GM18519 (cell line): ENCODE results near the gene CMIP.
"Not testable (repeated sequence)": the region's sequence is repeated elsewhere in the genome, so short reads cannot be mapped to it uniquely, and the experiment has no call there.

ENCODE experiments used
- ATAC-seq: cut with Tn5 transposase; IDR thresholded peaks from one replicate; pipeline ENCODE4 v1.9.1; 2021; ENCODE audit warnings: mild to moderate bottlenecking, moderate library complexity; ENCODE audit not compliant: unreplicated experiment, low FRiP score

The CMIP gene

DNA sequence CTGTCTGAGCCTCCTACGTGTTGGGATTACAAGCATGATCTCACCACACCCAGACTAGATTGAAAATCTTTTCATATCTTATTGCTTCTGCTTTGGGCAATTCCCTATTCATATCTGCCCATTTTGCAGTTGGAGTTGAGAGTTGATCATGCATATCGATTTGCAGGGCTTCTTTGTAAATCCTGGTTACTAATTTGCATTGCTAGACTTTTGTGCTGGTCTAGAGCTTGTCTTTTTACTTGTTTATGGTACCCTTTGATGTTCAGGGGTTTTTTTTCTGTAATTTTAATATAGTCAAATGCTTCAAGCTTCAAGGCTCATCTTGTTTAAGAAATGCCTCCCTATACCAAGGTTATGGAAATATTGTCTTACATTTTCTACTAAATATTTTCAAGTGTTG, 23.5 kb upstream of the CMIP start:
- ATAC-seq = no peak

DNA sequence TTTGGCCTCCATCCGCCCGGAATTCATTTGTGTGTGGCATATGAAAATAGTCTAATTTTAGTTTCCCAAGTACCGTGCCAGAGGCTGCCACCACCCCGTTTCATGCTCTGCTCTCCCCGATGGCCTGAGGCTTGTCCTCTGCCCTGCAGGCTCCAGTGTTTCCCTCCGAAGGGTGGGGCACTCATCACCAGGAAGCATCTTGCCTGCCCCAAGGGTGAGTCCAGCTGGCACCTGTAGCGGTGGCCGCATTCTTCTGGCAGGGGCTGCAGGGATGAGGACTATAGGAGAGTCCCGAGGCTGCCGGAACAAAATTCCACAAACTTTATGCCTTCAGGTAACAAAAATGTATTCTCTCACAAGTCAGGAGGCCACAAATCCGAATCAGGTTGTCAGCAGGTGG, 23.1 kb upstream of the CMIP start:
- ATAC-seq = no peak

DNA sequence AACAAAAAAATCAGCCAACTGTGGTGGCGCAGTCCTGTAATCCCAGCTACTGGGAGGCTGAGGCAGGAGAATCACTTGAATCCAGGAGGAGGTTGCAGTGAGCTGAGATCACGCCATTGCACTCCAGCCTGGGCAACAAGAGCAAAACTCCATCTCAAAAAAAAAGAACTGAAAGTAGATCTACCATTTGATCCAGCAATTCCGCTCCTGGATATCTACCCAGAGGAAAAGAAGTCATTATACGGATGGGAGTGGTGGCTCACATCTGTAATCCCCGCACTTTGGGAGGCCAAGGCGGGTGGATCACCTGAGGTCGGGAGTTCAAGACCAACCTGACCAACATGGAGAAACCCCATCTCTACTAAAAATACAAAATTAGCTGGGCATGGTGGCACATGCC, 22.5 kb upstream of the CMIP start:
- not testable (repeated sequence) for ATAC-seq

DNA sequence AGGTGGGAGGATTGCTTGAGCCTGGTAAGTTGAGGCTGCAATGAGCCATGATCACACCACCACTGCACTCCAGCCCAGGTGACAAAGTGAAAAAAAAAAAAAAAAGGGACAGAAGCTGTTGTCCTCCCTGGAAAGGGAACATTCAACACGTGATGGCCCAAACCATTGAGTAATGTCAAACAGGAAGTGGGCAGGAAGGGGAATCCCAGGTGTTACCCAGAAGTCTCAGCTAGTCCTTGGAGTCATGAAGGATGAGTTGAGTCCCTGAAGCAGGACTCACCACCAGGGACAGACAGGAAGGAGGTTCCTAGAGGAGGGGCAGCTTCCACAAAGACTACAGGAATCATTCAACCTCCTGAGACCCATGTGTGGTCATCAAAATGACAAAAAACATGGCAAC, 19.8 kb upstream of the CMIP start:
- ATAC-seq = no peak

DNA sequence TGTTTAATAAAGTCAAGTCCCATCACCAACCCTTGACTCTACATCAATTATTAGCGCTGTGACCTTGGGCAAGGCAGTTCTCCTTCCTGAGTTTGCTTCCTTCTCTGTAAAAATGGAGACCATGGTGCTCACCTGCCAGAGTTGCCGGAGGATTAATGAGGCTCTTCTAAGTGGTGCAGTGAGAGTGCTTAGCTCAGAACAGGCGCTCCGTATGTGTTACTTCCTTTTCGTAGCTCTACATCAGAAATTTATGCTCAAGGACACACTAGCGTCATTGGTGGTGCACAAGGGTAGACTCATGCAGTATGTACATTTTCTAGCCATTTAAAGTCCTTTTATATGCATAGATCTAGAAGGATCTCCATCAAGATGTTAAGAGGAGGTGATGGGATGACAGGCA, 17.4 kb upstream of the CMIP start:
- no peak for ATAC-seq

DNA sequence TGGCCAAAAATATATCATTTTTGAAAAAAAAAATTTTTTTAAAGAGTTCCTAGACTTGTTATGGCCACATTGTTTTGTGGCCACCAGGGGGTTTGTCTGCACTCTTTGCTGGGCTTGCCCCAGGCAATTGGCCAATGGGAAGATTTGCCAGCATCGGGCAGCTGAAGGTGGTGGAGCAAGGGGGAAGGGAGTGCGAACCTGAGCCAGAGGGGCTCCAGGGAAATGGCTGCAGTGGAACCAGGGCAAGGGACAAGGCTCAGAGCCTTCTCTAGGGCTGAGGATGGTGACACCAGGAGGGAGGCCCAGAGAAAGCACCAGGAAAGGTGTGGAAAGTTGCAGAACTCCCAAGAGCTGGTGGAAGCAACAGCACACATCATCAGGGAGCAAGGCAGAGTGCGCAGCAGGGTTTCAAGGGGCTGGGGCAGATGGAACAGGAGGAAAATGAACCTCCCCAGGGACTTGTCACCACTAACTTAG, 15.5 kb upstream of the CMIP start:
- ATAC-seq = no peak

DNA sequence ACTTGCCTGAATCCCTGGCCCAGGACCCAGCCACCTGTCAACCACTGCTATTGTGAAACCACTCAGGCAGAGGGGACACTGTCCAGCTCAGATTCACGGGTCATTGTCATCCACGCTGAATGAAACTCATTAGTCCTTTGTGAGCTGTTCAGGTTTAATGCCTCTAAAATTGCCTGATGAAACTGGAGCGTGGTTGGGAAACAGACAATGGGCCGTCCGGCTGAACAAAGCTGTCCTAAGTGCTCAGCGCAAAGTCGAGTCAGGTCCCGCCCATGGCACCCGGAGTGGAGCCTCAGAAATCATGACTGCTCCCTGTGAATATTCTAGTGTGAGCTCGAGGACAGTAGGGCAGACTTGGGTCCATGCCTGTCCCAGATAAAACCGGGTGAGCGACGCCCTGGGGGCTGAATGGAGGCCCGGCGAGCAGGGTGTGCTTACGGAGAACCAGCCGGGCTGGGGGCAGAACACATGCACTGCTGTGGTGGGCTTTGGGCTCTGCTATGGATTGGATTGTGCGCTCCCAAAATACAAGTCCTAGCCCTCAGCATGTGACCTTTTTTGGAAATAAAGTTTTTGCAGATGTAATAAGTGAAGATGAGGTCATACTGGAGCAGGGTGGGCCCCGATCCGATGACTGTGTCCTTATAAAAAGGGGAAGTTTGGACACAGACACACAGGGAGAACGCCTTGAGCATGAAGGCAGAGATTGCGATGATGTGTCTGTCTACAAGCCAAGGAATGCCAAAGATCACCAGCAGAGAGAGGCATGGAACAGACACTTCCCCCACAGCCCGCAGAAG, 12.9 kb upstream of the CMIP start:
- no peak for ATAC-seq

DNA sequence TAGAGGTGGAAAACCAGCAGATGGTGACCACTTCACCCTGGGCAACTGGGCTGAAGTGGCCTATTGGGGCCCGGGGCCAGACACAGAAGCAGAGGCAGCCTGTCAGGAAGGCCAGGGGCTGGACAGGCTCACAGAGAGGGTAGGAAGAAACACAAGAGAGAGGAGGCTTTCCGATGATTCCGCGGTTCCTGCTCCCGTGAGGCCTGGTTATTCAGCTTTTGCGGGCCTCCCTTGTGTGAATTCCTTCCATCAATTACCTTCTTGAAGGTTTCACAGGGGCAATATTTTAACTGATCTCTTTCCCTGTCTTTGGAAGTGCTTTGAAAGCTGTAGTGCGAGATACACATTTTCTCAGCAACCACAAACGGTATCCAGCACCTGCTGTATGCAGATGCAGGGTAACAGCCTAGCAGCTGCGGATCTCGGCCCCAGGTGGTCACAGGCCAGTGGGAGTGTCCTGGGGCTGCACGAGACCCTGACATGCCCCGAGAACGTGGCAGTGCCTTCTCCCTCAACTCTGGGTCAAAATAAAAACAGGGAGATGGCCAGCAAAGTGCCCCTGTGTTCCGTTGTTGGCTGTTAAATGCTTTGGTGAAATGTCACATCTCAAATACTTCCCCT, 11.6 kb upstream of the CMIP start:
- no peak for ATAC-seq

DNA sequence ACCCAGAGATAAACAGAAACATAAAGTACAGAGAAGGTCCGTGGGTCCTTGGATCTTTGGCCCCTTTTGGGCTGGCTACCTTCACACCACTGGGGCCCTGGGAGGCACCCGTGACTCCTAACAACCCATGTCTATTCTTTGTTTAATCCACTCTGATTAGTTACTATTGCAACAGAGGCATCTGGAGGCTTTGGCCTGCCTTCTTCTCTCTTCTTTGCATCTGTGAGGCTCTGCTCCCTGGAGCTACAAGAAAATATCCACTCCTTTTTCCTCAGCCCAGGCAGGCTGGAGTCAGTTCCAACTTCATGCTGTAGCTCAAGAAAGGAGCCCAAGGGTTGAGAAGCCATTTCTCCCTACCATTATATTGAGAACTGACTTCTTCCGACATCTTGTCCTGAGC, 9.5 kb upstream of the CMIP start:
- no peak for ATAC-seq

DNA sequence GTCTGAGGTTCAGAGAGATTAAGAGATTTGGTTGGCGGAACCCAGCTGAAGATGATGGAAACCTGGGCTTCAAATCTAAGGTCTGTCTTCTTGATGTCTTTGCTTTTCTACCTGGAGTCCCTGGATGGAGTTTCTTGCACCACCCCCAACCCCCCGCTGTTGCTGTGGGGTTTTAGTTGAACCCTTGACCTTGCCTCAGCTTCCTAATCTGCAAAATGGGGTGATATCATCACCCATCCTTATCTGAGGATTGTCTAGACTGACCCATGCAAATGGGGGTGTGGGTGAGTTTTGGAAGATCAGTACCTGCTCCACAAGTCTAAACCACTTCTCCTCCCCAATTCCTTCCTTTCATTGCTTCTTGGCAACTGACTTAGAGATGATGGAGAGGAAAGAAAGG, 9.0 kb upstream of the CMIP start:
- ATAC-seq = no peak

DNA sequence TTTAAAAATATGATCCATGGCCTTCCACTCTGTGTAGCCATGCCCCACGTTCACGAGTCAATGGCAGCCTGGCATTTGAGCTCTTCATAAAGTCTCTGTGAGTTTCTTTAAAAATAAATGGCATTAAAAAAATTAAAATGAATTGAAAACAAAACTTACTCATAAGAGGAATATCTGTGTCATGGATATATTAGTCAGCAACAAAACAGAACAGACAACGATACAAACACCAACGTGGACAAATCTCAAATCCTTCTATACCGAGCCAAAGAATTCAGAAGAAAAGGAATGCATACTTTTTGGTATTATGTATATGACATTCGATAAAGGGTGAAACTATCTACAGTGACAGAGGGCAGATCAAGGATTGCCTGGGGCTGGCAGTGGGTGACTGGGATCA, 8.2 kb upstream of the CMIP start:
- no peak for ATAC-seq

DNA sequence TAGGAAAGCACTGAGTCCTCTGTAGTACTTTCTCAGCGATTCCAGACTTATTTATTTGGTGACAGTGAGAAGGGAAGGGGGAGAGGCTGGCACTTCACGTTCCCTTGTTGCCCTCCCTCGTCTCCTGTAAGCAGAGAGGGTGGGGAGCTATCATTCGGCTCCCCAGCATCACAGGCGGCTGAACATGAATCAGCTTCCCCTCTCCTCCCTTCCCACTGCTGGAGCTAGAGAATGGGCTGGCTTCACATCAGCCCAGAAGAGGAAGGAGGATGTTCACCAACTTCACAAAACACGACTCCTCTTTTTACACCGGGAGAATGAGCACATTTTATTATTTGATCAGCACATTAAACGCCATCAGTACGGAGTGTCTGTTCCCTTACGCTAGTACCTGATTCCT, 6.7 kb upstream of the CMIP start:
- no peak for ATAC-seq

DNA sequence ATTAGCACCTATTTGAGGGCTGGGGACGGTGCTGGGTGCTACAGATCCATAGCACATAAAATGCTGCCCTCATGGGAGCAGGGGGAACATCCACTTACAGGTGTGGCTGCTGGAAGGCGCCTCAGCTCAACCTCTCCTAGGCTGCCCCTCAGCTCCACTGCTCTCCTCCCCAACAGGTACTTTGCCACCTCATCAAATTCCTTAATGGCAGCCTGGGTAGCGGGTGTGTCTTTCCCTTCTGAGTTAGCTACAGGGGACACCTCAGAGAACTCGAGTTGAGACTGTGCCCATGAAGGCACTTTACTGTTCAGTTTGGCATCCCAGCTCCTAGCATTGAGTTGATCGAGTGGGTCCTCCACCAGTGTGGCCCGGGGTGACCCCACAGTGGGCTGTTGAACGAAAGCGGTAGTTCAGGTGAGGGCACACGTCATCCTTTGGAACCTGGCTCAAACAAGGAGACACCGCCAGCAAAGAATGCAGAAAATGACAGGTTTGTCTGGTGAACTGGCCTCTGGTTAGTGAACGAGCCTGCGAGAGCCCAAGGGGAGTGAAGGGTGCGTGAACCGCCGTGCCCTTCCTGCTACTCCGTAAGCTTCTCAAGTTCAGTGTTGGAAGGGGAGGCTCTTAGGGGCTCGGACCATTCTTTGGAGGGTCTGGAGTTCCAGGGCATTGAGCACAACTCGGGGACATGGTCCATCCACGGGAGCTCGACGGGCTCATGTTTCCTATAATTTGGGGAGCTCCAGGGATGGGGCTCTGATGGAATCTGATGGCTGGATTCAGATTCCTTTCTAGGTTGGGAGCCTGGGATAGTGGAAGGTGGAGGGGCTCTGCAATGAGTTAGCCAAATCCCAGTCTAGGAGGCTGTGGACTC, 3.5 kb upstream of the CMIP start:
- ATAC-seq = no peak

DNA sequence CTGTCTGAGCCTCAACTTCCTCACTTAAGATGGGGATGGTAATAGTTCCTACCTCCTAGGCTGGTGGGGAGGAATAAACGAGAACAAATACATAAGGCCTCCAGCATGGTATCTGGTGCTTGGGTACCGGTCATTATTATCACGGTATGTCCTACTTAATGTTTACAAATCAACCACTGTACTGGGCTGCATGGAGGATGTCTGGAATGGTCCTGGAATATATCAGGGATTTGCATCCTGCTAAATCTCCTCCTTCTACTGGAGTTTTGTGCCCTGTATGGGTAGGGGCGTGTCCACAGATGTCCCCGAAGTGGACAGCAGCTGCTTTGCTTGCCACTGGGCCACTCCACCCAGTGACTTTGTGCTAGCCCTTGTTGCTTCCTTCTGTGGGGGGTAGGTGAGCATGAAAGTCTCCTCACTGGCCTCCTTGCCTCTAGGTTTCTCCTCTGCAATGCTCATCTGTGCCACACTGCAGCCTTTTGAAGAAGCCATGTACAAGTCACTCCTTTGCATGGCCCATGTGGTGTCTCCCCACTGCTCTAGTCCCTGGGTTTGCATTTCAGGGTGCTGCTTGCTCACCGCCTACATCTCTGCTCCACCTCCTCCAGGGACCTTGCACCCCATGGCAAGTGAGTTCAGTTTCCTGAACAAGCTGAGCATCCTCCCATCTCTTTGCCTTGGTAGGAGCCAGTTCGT, 2.2 kb upstream of the CMIP start:
- no peak for ATAC-seq

DNA sequence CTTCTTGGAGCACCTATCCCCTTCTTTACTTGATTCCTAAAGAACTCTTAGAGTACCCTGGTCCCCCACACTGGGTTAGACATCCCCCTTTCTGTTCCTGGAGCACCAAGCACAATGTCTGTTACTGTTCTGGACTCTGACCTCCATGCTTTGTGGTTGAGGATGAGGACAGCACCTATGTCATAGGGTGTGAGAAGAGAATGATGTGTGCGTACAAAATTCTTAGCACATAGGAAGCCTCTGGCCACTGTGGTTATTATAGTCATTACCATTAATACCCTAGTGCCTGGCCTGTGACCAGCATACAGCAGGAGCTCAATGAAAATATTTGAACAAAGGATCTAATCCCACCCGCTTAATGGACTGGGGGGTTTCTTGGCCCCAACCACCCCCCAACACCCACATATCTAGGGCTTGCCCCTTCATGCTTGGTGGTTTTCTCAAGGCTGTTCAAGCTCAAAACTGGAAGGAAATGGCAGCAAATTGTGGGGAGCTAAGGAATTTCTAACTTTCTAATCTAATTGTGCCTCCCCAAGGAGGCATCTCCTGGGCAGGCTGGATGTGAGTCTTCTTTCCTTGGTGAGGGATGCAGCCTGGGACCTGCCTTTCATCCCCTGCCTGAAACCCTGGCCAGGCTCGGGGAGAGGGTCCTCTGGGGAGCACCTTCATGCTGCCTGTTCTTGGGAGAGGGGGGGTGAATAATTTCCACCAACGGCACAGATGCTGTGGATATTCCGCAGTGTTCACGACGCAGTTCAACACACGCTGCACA, 1.5 kb upstream of the CMIP start:
- no peak for ATAC-seq

DNA sequence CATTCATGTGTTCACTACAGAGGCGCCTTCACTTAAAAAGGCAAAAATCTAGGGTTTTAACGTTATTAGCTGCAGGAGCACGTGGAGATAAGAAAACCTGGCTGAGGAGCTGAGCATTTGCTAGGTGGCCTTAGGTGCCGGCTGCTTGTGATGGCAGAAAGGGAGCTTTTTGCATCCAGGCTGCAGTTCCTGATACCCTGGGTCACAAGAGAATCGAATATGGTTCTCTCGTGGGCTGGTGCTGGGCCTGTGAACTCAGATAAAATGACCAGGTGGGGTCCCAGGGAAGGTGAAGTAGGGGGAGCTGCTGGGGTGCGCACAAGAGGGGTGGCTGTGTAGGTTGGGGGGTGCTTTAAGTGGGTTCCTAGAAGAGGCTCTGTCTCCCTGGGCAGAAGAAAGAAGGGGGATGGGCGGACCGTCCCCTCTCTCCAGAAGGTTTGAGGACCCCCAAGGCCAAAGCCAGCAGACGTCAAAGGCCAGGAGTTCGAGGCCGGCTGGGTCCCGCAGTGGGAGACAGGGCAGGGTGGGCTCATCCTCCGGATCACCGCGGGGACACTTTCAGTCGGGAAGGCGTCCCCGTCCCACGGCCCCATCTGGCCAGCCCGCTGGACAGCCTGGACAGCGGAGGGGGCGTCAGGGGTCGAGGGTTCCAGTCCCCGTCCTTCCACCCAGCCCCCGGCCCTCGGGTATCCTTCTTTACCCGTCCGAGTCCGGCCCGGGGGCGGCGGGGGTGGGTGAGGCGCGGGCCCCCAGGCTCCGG, 740 bp upstream of the CMIP start:
- ATAC-seq = no peak

DNA sequence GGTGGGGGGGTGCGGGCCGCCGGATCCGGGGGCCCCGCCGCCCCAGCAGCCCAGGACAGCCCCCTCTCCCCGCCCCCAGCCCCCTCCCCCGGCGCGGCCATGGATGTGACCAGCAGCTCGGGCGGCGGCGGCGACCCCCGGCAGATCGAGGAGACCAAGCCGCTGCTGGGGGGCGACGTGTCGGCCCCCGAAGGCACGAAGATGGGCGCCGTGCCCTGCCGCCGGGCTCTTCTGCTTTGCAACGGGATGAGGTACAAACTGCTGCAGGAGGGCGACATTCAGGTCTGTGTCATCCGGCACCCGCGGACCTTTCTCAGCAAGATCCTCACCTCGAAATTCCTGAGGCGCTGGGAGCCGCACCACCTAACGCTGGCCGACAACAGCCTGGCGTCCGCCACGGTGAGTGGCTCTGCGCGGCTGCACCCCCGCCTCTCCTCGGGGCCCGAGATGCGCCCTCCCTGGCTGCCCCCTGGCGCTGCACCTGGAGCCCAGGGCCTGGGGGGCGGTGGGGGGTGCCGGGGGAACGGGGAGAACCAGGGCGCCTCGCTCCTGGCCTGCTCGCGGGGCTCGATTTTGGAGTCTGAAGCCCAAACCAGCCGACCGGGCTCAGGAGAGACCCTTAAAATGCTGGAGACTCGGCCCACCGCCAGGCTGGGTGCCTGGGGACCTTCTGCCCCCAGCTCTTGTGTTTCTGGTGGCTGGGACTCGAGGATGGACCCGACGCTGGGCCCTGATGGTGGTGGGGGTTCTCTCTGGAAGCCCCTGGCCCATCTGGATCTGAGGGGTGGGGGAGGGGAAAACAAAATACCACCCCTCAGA, 744 bp downstream of the CMIP start:
- ATAC-seq = no peak
